Measurements from ENCODE around the gene CFAP221. TPM values are rescaled to one million over a fixed set of nuclear protein-coding genes. Genes with fewer than 3 reads are reported as not detected.

Gene CFAP221
- polyA plus RNA-seq, 2 of the 4 experiments (the other 2 are of a cell fraction) = 0.17 to 0.30 TPM

- 59% methylated on average over 3 of the region's 3 CpGs for WGBS (ENCODE audit: missing lambda C conversion rate)
- H3K4me3 ChIP-seq = no peak overlapping the region
- DNase-seq (ENCODE audit: low read depth in 1 of 2, low spot score in 1 of 2) (no peak), ATAC-seq (no peak), FAIRE-seq (no peak)
- H3K9me3 ChIP-seq = no peaks in the 10 kb centered on the region
- TF ChIP-seq CHD2 (IDR thresholded peaks at IDR 0.05; ENCODE audit: low read length, partially characterized antibody) = no peak
- POLR2A ChIA-PET = no interaction called here
- CTCF ChIA-PET = interaction anchor here (1.8 kb wide), 1 partner anchor 36 kb away, joined by 4 read pairs; no protein-coding TSS in a partner anchor
- H3K4me1 ChIP-seq = no peaks in the 10 kb centered on the region
- H3K27ac ChIP-seq = no peak overlapping the region
- no peak overlapping the region for H3K4me2 ChIP-seq
These were observed 32.3 kb upstream of the CFAP221 start for GRCh38 chr2:119511989-119512388.

DNA sequence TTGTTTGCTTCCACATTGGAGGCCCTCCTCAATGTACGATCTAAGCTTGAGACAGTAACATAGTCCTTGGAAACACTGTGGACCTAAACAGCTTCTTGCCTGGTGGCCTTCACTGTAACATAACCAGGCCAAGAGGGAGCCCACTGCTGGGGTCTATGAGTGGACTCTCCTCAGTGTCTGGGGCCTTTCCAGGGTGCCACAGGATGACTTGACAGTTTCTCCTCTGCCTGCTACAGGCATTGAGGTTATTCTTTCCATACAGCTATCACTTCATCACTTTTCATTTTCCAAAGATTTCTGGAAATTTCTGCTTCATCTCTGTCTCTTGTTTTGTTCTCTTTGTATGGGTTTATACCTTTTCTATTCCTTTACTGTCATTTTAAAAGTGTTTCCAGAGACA, 31.3 kb upstream of the CFAP221 start:
- H3K4me3 ChIP-seq = no peak overlapping the region
- ChIA-PET CTCF (interaction anchor here (1.8 kb wide), 1 partner anchor 37 kb away, joined by 4 read pairs; no protein-coding TSS in a partner anchor), POLR2A (no interaction called here)
- no peak overlapping the region for H3K27ac ChIP-seq
- no peak for ATAC-seq
- 58% methylated on average over 1 of the region's 1 CpG for WGBS (ENCODE audit: missing lambda C conversion rate)
- H3K9me3 ChIP-seq = no peaks in the 10 kb centered on the region
- TF ChIP-seq NFE2L2 (conservative IDR thresholded peaks at IDR 0.05; ENCODE audit: low read length) (0 out of 2 replicates have a peak, but pooled peaks have one; percentile 33), HDAC2 (IDR thresholded peaks at IDR 0.05) (no peak), MAZ (IDR thresholded peaks at IDR 0.05; ENCODE audit: borderline replicate concordance, low read depth, low read length) (no peak), ZC3H11A (IDR thresholded peaks at IDR 0.05) (no peak)
- DNase-seq (ENCODE audit: low read depth in 1 of 2, low spot score in 1 of 2) = no peak
- H3K4me2 ChIP-seq = no peak overlapping the region
- H3K4me1 ChIP-seq = no peaks in the 10 kb centered on the region
- FAIRE-seq = no peak

DNA sequence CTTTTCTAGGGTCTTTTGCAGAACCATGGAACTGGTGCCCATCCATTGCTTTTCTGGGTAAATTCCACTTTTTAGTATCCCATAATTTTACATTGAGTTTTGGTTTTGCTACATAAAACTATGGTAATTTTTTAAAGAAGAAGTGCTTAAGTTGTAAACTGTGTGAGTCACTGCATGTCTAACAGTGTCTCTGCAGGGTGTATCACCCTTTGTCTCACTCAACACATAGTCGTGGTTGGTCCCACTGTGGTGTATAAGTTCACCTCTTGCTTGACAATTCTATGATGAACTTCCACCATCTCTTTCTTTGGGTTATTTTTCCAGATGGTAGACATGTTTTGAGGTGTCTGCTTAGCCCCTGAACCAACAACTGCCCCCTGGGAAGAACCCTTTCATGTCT, 30.4 kb upstream of the CFAP221 start:
- no peaks in the 10 kb centered on the region for H3K9me3 ChIP-seq
- H3K4me1 ChIP-seq = no peaks in the 10 kb centered on the region
- no peak for DNase-seq (ENCODE audit: low read depth in 1 of 2, low spot score in 1 of 2)
- POLR2A ChIA-PET = no interaction called here
- ATAC-seq = no peak
- no peak for TF ChIP-seq JUNB (IDR thresholded peaks at IDR 0.05)
- no peak for TF ChIP-seq CHD4 (IDR thresholded peaks at IDR 0.05; ENCODE audit: borderline replicate concordance)
- no peak for TF ChIP-seq EHMT2 (IDR thresholded peaks at IDR 0.05; ENCODE audit: low read depth)
- WGBS (ENCODE audit: missing lambda C conversion rate) = 9% methylated on average over 1 of the region's 1 CpG
- H3K4me2 ChIP-seq = no peak overlapping the region
- H3K27ac ChIP-seq = no peak overlapping the region
- FAIRE-seq = no peak
- H3K4me3 ChIP-seq = no peak overlapping the region
- CTCF ChIA-PET = interaction anchor here (1.1 kb wide), 1 partner anchor 10 kb away, joined by 3 read pairs; no protein-coding TSS in a partner anchor

DNA sequence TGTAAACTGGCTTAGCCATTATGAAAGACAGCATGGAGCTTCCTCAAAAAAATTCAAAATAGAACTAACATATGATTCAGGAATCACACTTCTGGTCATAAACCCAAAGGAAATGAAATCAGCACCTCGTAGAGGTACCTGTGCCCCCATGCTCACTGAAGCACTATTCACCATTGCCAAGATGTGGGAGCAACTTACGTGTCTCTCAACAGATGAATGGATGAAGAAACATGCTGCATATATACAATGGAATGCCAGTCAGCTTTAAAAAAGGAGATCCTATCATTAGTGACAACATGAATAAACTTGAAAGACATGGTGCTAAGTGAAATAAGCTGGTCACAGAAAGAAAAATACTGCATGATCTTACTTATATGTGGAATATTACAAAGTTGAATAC, 28.1 kb upstream of the CFAP221 start:
- H3K4me1 ChIP-seq = no peaks in the 10 kb centered on the region
- DNase-seq (ENCODE audit: low read depth in 1 of 2, low spot score in 1 of 2) (no peak), ATAC-seq (no peak), FAIRE-seq (no peak)
- no peak for TF ChIP-seq RCOR1 (IDR thresholded peaks at IDR 0.05; ENCODE audit: low read depth, low read length)
- no peak for TF ChIP-seq FOXS1 (CRISPR knock-in tag; IDR thresholded peaks at IDR 0.05)
- TF ChIP-seq JUNB (IDR thresholded peaks at IDR 0.05) = no peak
- TF ChIP-seq NFE2L2 (conservative IDR thresholded peaks at IDR 0.05; ENCODE audit: low read length) = no peak
- TF ChIP-seq TFCP2L1 (CRISPR knock-in tag; IDR thresholded peaks at IDR 0.05) = no peak
- no peak for TF ChIP-seq JUN (IDR thresholded peaks at IDR 0.05)
- TF ChIP-seq RFX5 (IDR thresholded peaks at IDR 0.05) = no peak
- no peak for TF ChIP-seq MYC (IDR thresholded peaks at IDR 0.05; ENCODE audit: borderline replicate concordance, low read length)
- TF ChIP-seq ZNF302 (CRISPR knock-in tag; IDR thresholded peaks at IDR 0.05) = no peak
- TF ChIP-seq, protein P1, sequence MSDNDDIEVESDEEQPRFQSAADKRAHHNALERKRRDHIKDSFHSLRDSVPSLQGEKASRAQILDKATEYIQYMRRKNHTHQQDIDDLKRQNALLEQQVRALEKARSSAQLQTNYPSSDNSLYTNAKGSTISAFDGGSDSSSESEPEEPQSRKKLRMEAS (IDR thresholded peaks at IDR 0.05) = no peak
- no peak overlapping the region for H3K4me3 ChIP-seq
- 46% methylated on average over 2 of the region's 2 CpGs for WGBS (ENCODE audit: missing lambda C conversion rate)
- POLR2A ChIA-PET = no interaction called here
- H3K4me2 ChIP-seq = no peak overlapping the region
- H3K9me3 ChIP-seq = no peaks in the 10 kb centered on the region
- no peak overlapping the region for H3K27ac ChIP-seq
- CTCF ChIA-PET = interaction anchor here (0.6 to 1.3 kb wide), 3 partner anchors 33 to 106 kb away, joined by 3 read pairs; no protein-coding TSS in a partner anchor

- H3K27ac ChIP-seq = no peak overlapping the region
- H3K9me3 ChIP-seq = no peaks in the 10 kb centered on the region
- no peaks in the 10 kb centered on the region for H3K4me1 ChIP-seq
- H3K4me3 ChIP-seq = no peak overlapping the region
- DNase-seq (ENCODE audit: low read depth in 1 of 2, low spot score in 1 of 2) (peak; percentile 53 to 61), ATAC-seq (peak; percentile 77 to 95; a peak in 5 of 6 replicates), FAIRE-seq (no peak)
- ChIA-PET CTCF (interaction anchor here (1.3 kb wide), 1 partner anchor 34 kb away, joined by 3 read pairs; no protein-coding TSS in a partner anchor), POLR2A (no interaction called here)
- TF ChIP-seq SMC3 (IDR thresholded peaks at IDR 0.05) = peak; percentile 33; the same call in 1 of the 3 replicates
- no peak for TF ChIP-seq BHLHE40 (IDR thresholded peaks at IDR 0.05; ENCODE audit: low read depth, low read length)
- TF ChIP-seq, protein P1 (IDR thresholded peaks at IDR 0.05) = no peak
- peak in 1 of 2 experiments; percentile 31; a peak in 1 of 5 replicates for TF ChIP-seq RAD21 (conservative IDR thresholded peaks at IDR 0.05 in 1 of 2, IDR thresholded peaks at IDR 0.05 in 1 of 2)
- no peak for TF ChIP-seq ZSCAN20 (CRISPR knock-in tag; IDR thresholded peaks at IDR 0.05)
- no peak for TF ChIP-seq POLR2AphosphoS2 (conservative IDR thresholded peaks at IDR 0.05; ENCODE audit: low read length)
- TF ChIP-seq CTCF (IDR thresholded peaks at IDR 0.05) = peak; percentile 35; the same call in 2 of the 3 replicates
- no peak for TF ChIP-seq MYC (IDR thresholded peaks at IDR 0.05; ENCODE audit: borderline replicate concordance, low read length)
- TF ChIP-seq CBX8 (IDR thresholded peaks at IDR 0.05) = no peak
- WGBS (ENCODE audit: missing lambda C conversion rate) = 37% methylated on average over 7 of the region's 7 CpGs
- no peak overlapping the region for H3K4me2 ChIP-seq
These were observed 26.8 kb upstream of the CFAP221 start for GRCh38 chr2:119517433-119517832.

Data from A549 (cell line).